Neural cell (in vitro differentiated cells): Measurements from ENCODE around the gene MME. TPM values are rescaled to one million over a fixed set of nuclear protein-coding genes. Genes with fewer than 3 reads are reported as not detected.

Source experiments
- H2AFZ ChIP-seq: fragments of 200-600, 300-800 bp; sonication (generic), shearing (Covaris generic); 2 replicates; pipeline ENCODE4 v1.6.0; 2014; ENCODE audit warnings: low read depth, mild to moderate bottlenecking, antibody characterized with exemption, low read length, moderate library complexity
- H3F3A ChIP-seq: fragments of 200-600 bp; shearing (Covaris generic); 2 replicates; pipeline ENCODE4 v1.6.1; 2016; ENCODE audit warnings: mild to moderate bottlenecking, moderate library complexity, mixed read lengths, antibody characterized with exemption, low read length; ENCODE audit not compliant: insufficient read depth, poor library complexity, severe bottlenecking
- H3K27ac ChIP-seq: fragments of 200-600, 300-800 bp; sonication (generic), shearing (Covaris generic); 2 replicates; pipeline ENCODE4 v1.5.1; 2014; ENCODE audit warnings: mild to moderate bottlenecking, low read length, moderate library complexity
- H3K27me3 ChIP-seq: fragments of 300-800, 200-600 bp; sonication (generic), shearing (Covaris generic); 2 replicates; pipeline ENCODE4 v1.6.0; 2014; ENCODE audit warnings: mild to moderate bottlenecking, low read depth, low read length, moderate library complexity; ENCODE audit not compliant: insufficient read depth
- H3K36me3 ChIP-seq: fragments of 300-800, 200-600 bp; sonication (generic), shearing (Covaris generic); 2 replicates; pipeline ENCODE4 v1.5.1; 2014; ENCODE audit warnings: mild to moderate bottlenecking, antibody characterized with exemption, low read length, moderate library complexity; ENCODE audit not compliant: insufficient read depth
- H3K4me2 ChIP-seq: fragments of 300-800, 200-600 bp; sonication (generic), shearing (Covaris generic); 2 replicates; pipeline ENCODE4 v1.6.0; 2014; ENCODE audit warnings: mild to moderate bottlenecking, low read length
- H3K4me3 ChIP-seq: fragments of 300-800, 200-600 bp; sonication (generic), shearing (Covaris generic); 2 replicates; pipeline ENCODE4 v1.5.1; 2014; ENCODE audit warnings: mild to moderate bottlenecking, low read length, moderate library complexity
- H3K79me2 ChIP-seq: fragments of 200-600 bp; shearing (Covaris generic); replicated peaks from 2 replicates; pipeline ENCODE4 v1.6.0; 2014; ENCODE audit warnings: mild to moderate bottlenecking, low read length, moderate library complexity; ENCODE audit not compliant: insufficient read depth
- H3K9ac ChIP-seq: fragments of 300-800, 200-600 bp; sonication (generic), shearing (Covaris generic); 2 replicates; pipeline ENCODE4 v1.6.1; 2016; ENCODE audit warnings: mild to moderate bottlenecking, low read length, mixed read lengths
- H3K9me2 ChIP-seq: fragments of 200-600 bp; shearing (Covaris generic); 2 replicates; pipeline ENCODE4 v1.6.1; 2016; ENCODE audit warnings: mild to moderate bottlenecking, low read length, mixed read lengths; ENCODE audit not compliant: insufficient read depth
- H3K9me3 ChIP-seq: fragments of 200-600, 300-800 bp; sonication (generic), shearing (Covaris generic); 2 replicates; pipeline ENCODE4 v1.6.1; 2016; ENCODE audit warnings: mild to moderate bottlenecking, mixed run types, low read length, moderate library complexity, mixed read lengths
- H4K20me1 ChIP-seq: fragments of 200-600 bp; shearing (Covaris generic); 2 replicates; pipeline ENCODE4 v1.6.1; 2016; ENCODE audit warnings: mild to moderate bottlenecking, mixed run types; ENCODE audit not compliant: insufficient read depth
- EP300 ChIP-seq: fragments of 450-650 bp; conservative IDR thresholded peaks from 2 replicates; pipeline ENCODE4 v1.6.1; 2014; ENCODE audit warnings: antibody characterized with exemption, mild to moderate bottlenecking, moderate library complexity; ENCODE audit not compliant: poor library complexity, severe bottlenecking
- EZH2 ChIP-seq: fragments of 200-600, 300-800 bp; shearing (Covaris generic), sonication (generic); IDR thresholded peaks from 2 replicates; pipeline ENCODE4 v1.6.1; 2014; ENCODE audit warnings: antibody characterized with exemption, low read length, borderline replicate concordance, mild to moderate bottlenecking; ENCODE audit not compliant: insufficient read depth, poor library complexity, severe bottlenecking
- MXI1 ChIP-seq: fragments of 450-650 bp; conservative IDR thresholded peaks from 2 replicates; pipeline ENCODE4 v1.6.1; 2014; ENCODE audit warnings: antibody characterized with exemption, mild to moderate bottlenecking; ENCODE audit not compliant: poor library complexity, severe bottlenecking
- POLR2AphosphoS5 ChIP-seq: IDR thresholded peaks from 2 replicates; pipeline ENCODE4 v1.6.1; 2012
- RAD21 ChIP-seq: fragments of 450-650 bp; conservative IDR thresholded peaks from 2 replicates; pipeline ENCODE4 v1.6.1; 2014; ENCODE audit warnings: antibody characterized with exemption, mild to moderate bottlenecking, moderate library complexity
- SMC3 ChIP-seq: fragments of 450-650 bp; conservative IDR thresholded peaks from 2 replicates; pipeline ENCODE4 v1.6.1; 2014; ENCODE audit warnings: antibody characterized with exemption, mild to moderate bottlenecking, moderate library complexity; ENCODE audit not compliant: poor library complexity
- TAF1 ChIP-seq: IDR thresholded peaks from 2 replicates; pipeline ENCODE4 v1.6.1; 2012; ENCODE audit warnings: low read depth
- polyA plus RNA-seq: library from polyadenylated mRNA; depleted of rRNA; stranded (reverse); fragments of >200 nt; gene quantifications from 2 replicates; pipeline ENCODE4 v1.2.3, GENCODE V29; 2014
- TF ChIP-seq, protein P1 (sequence below): IDR thresholded peaks from 2 replicates; pipeline ENCODE4 v1.6.1; 2012; ENCODE audit warnings: borderline replicate concordance
- TF ChIP-seq, protein P2 (sequence below): fragments of 450-650 bp; IDR thresholded peaks from 2 replicates; pipeline ENCODE4 v1.5.1; 2014; ENCODE audit warnings: antibody characterized with exemption, mild to moderate bottlenecking, moderate library complexity; ENCODE audit not compliant: poor library complexity, severe bottlenecking

MME gene
- polyA plus RNA-seq, 1 donor from 2014 or later = 0.54 TPM

DNA sequence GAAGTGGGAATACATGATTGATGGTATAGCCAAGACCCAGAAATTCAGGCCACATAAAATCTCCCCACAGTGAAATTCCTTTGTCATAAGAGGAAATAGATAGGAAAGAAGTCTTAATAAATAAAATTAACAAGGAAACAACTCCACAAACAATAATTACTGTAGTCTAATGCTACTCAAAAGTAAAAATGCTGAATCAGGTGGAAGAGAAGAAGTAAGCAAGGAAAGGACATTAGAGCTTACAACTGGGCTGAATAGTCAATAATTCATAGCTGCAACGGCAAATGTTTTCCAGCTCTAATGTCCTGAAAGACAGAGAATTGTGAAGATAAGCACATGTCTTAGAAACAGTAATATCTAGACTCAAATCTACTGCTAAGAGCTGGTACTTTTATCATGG is 149.0 kb downstream of the MME start:
- Histone ChIP-seq H3K9me3 (no peaks in the 10 kb centered on the region), H3K4me2 (no peak overlapping the region), H4K20me1 (no peaks in the 10 kb centered on the region), H3K9ac (no peak overlapping the region), H3K27me3 (no peaks in the 10 kb centered on the region), H3K36me3 (no peaks in the 10 kb centered on the region), H3K4me3 (no peak overlapping the region), H3K9me2 (no peaks in the 10 kb centered on the region), H3K79me2 (no peaks in the 10 kb centered on the region), H2AFZ (no peak overlapping the region), H3F3A (no peaks in the 10 kb centered on the region), H3K27ac (no peak overlapping the region)
- no peak for TF ChIP-seq EP300
- no peak for TF ChIP-seq SMC3

DNA sequence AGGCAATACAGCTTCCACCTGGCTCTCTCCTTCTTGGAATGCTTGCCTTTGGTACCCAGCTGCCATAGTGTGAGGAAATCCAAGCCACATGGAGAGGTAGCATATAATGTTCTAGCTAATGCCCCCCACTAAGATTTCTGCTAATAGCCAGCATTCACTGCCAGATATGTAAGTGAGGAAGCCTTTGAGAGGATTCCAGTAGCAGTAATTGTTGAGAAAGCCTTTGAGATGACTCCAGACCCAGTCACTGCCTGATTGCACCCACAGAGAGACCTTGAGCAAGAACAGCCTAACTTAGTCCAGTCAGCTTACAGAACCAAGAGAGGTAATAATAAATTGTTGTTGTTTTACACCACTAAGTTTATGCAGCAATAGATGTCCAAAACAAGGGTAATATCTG is 150.3 kb downstream of the MME start:
- H3K27ac ChIP-seq = no peak overlapping the region
- H3K27me3 ChIP-seq = no peaks in the 10 kb centered on the region
- H3K9me2 ChIP-seq = no peaks in the 10 kb centered on the region
- no peak overlapping the region for H2AFZ ChIP-seq
- H3K4me2 ChIP-seq = no peak overlapping the region
- no peaks in the 10 kb centered on the region for H3F3A ChIP-seq
- TF ChIP-seq MXI1 (no peak), EP300 (no peak), SMC3 (no peak), POLR2AphosphoS5 (no peak), RAD21 (no peak), TAF1 (no peak), EZH2 (no peak)
- TF ChIP-seq, protein P1, sequence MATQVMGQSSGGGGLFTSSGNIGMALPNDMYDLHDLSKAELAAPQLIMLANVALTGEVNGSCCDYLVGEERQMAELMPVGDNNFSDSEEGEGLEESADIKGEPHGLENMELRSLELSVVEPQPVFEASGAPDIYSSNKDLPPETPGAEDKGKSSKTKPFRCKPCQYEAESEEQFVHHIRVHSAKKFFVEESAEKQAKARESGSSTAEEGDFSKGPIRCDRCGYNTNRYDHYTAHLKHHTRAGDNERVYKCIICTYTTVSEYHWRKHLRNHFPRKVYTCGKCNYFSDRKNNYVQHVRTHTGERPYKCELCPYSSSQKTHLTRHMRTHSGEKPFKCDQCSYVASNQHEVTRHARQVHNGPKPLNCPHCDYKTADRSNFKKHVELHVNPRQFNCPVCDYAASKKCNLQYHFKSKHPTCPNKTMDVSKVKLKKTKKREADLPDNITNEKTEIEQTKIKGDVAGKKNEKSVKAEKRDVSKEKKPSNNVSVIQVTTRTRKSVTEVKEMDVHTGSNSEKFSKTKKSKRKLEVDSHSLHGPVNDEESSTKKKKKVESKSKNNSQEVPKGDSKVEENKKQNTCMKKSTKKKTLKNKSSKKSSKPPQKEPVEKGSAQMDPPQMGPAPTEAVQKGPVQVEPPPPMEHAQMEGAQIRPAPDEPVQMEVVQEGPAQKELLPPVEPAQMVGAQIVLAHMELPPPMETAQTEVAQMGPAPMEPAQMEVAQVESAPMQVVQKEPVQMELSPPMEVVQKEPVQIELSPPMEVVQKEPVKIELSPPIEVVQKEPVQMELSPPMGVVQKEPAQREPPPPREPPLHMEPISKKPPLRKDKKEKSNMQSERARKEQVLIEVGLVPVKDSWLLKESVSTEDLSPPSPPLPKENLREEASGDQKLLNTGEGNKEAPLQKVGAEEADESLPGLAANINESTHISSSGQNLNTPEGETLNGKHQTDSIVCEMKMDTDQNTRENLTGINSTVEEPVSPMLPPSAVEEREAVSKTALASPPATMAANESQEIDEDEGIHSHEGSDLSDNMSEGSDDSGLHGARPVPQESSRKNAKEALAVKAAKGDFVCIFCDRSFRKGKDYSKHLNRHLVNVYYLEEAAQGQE = no peak
- TF ChIP-seq, protein P2, sequence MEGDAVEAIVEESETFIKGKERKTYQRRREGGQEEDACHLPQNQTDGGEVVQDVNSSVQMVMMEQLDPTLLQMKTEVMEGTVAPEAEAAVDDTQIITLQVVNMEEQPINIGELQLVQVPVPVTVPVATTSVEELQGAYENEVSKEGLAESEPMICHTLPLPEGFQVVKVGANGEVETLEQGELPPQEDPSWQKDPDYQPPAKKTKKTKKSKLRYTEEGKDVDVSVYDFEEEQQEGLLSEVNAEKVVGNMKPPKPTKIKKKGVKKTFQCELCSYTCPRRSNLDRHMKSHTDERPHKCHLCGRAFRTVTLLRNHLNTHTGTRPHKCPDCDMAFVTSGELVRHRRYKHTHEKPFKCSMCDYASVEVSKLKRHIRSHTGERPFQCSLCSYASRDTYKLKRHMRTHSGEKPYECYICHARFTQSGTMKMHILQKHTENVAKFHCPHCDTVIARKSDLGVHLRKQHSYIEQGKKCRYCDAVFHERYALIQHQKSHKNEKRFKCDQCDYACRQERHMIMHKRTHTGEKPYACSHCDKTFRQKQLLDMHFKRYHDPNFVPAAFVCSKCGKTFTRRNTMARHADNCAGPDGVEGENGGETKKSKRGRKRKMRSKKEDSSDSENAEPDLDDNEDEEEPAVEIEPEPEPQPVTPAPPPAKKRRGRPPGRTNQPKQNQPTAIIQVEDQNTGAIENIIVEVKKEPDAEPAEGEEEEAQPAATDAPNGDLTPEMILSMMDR = no peak
- no peaks in the 10 kb centered on the region for H3K36me3 ChIP-seq
- no peak overlapping the region for H3K9ac ChIP-seq
- no peaks in the 10 kb centered on the region for H3K79me2 ChIP-seq
- no peak overlapping the region for H3K4me3 ChIP-seq
- H4K20me1 ChIP-seq = no peaks in the 10 kb centered on the region
- H3K9me3 ChIP-seq = no peaks in the 10 kb centered on the region

DNA sequence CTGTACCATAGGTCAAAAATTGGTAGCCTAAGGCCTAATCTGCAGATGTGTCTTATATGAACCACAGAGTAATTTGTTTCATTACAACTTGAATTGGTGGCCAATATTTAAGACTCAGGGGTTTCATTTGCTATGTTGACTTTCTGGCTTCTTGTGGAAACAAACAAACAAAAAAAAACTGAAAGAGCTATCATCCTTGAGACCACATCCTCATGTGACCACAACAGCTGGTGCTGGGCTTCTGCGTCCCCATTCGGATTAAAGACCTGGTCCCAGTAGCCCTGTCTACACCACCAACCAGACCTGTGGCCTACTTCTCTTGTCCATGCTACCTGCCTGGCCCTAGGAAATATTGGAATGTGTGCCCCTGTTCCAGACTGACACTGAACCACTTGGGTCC is 151.7 kb downstream of the MME start:
- no peak overlapping the region for H2AFZ ChIP-seq
- no peaks in the 10 kb centered on the region for H4K20me1 ChIP-seq
- no peak overlapping the region for H3K4me2 ChIP-seq
- H3K27me3 ChIP-seq = no peaks in the 10 kb centered on the region
- no peaks in the 10 kb centered on the region for H3K36me3 ChIP-seq
- no peaks in the 10 kb centered on the region for H3K9me2 ChIP-seq
- no peaks in the 10 kb centered on the region for H3F3A ChIP-seq
- no peaks in the 10 kb centered on the region for H3K79me2 ChIP-seq
- TF ChIP-seq RAD21 = no peak
- TF ChIP-seq, protein P2 = no peak
- no peak for TF ChIP-seq MXI1
- no peak for TF ChIP-seq TAF1
- TF ChIP-seq EP300 = no peak
- no peak for TF ChIP-seq EZH2
- TF ChIP-seq SMC3 = no peak
- TF ChIP-seq, protein P1 = no peak
- TF ChIP-seq POLR2AphosphoS5 = no peak
- no peaks in the 10 kb centered on the region for H3K9me3 ChIP-seq
- H3K9ac ChIP-seq = no peak overlapping the region
- H3K4me3 ChIP-seq = no peak overlapping the region
- no peak overlapping the region for H3K27ac ChIP-seq
